WTC11 (cell line): ENCODE results near the gene L1CAM. TPM values are rescaled to one million over a fixed set of nuclear protein-coding genes. Genes with fewer than 3 reads are reported as not detected.

Experiments
- ATAC-seq: fragments of 200-7000 bp; cut with Tn5 transposase; 2 replicates; pipeline ENCODE4 v1.10.0; 2021; ENCODE audit warnings: mild to moderate bottlenecking, moderate library complexity
- CTCF ChIA-PET: fragments of 300-600 bp; sonication (Branson Sonifier 250); formaldehyde crosslinking; loops from one replicate; lab custom pipeline; 2021; ENCODE audit warnings: antibody characterized with exemption; lab: Charles Lee
- POLR2A ChIA-PET: fragments of 350-600 bp; sonication (Branson Sonifier 250); formaldehyde crosslinking; loops from one replicate; lab custom pipeline; 2021; ENCODE audit warnings: antibody characterized with exemption; lab: Charles Lee
- DNase-seq: peaks from one replicate; pipeline ENCODE4 v3.0.0; 2021; ENCODE audit warnings: low spot score
- H3K27ac Mint-ChIP-seq: 2 replicates; pipeline ENCODE4 v1.8.0; 2021; ENCODE audit warnings: mixed read lengths
- H3K27me3 Mint-ChIP-seq: 2 replicates; pipeline ENCODE4 v1.8.0; 2021; ENCODE audit warnings: low read depth, mild to moderate bottlenecking, moderate library complexity, mixed read lengths
- H3K36me3 Mint-ChIP-seq: 2 replicates; pipeline ENCODE4 v1.8.0; 2021; ENCODE audit warnings: mixed read lengths
- H3K4me1 Mint-ChIP-seq: 2 replicates; pipeline ENCODE4 v1.8.0; 2022; ENCODE audit warnings: mixed read lengths
- H3K4me3 Mint-ChIP-seq: 2 replicates; pipeline ENCODE4 v1.8.0; 2021; ENCODE audit warnings: mild to moderate bottlenecking, moderate library complexity, mixed read lengths
- H3K9me3 Mint-ChIP-seq: 2 replicates; pipeline ENCODE4 v1.8.0; 2021; ENCODE audit warnings: mixed read lengths
- ATF6 ChIP-seq: sonication (generic); formaldehyde crosslinking; IDR thresholded peaks from 2 replicates; pipeline ENCODE4 v1.8.1; 2023; ENCODE audit warnings: mild to moderate bottlenecking, missing genetic modification reagents
- FOXK1 ChIP-seq: sonication (generic); formaldehyde crosslinking; IDR thresholded peaks from 2 replicates; pipeline ENCODE4 v1.8.0; 2022; ENCODE audit warnings: mild to moderate bottlenecking, moderate library complexity, missing genetic modification reagents
- NR1H2 ChIP-seq: sonication (generic); formaldehyde crosslinking; IDR thresholded peaks from 2 replicates; pipeline ENCODE4 v1.9.0; 2021; ENCODE audit warnings: mild to moderate bottlenecking, moderate library complexity, missing genetic modification reagents
- PRDM15 ChIP-seq: sonication (generic); formaldehyde crosslinking; IDR thresholded peaks from 2 replicates; pipeline ENCODE4 v1.8.0; 2022; ENCODE audit warnings: missing genetic modification reagents
- RORB ChIP-seq: fragments of 250-450 bp; sonication (Bioruptor Pico); IDR thresholded peaks from 2 replicates; pipeline ENCODE4 v1.9.0; 2021; ENCODE audit warnings: mild to moderate bottlenecking
- ZNF281 ChIP-seq: sonication (generic); formaldehyde crosslinking; IDR thresholded peaks from 2 replicates; pipeline ENCODE4 v1.8.0; 2023; ENCODE audit warnings: mild to moderate bottlenecking, missing genetic modification reagents
- total RNA-seq: library from RNA; stranded (reverse); gene quantifications from 3 replicates; pipeline ENCODE4 v1.2.3, GENCODE V29; 2021

L1CAM gene
- total RNA-seq, 1 experiment from 2014 or later, result 40.2 TPM

GRCh38 chrX:153848325-153848724 lies 37.6 kb downstream of the L1CAM start:
- H3K27ac Mint-ChIP-seq, result peak overlapping the region; percentile 97
- DNase-seq (no peak), ATAC-seq (peak; percentile 70)
- no peaks in the 10 kb centered on the region for H3K9me3 Mint-ChIP-seq
- peaks cover 56% of the 10 kb centered on the region for H3K4me1 Mint-ChIP-seq
- ChIA-PET POLR2A (no interaction called here), CTCF (interaction anchor here (0.9 to 2.1 kb wide), 3 partner anchors 29 to 54 kb away, joined by 3 to 5 read pairs (median 3); partner anchors contain the start of genes IDH3G and SSR4)
- H3K4me3 Mint-ChIP-seq, result no peak overlapping the region
- TF ChIP-seq RORB (CRISPR knock-in tag) (no peak), PRDM15 (peak; percentile 86), ATF6 (no peak), FOXK1 (0 out of 2 replicates have a peak, but pooled peaks have one; percentile 18)
- peaks cover 35% of the 10 kb centered on the region for H3K27me3 Mint-ChIP-seq
- no peaks in the 10 kb centered on the region for H3K36me3 Mint-ChIP-seq

GRCh38 chrX:153845842-153846241 lies 40.1 kb downstream of the L1CAM start:
- H3K36me3 Mint-ChIP-seq, result no peaks in the 10 kb centered on the region
- peak overlapping the region; percentile 98 for H3K27ac Mint-ChIP-seq
- ChIA-PET POLR2A (interaction anchor here (0.6 kb wide), 1 partner anchor 27 kb away, joined by 6 read pairs; no protein-coding TSS in a partner anchor), CTCF (interaction anchor here (1.7 kb wide), 1 partner anchor 101 kb away, joined by 4 read pairs; no protein-coding TSS in a partner anchor)
- peaks cover 19% of the 10 kb centered on the region for H3K27me3 Mint-ChIP-seq
- peak overlapping the region; percentile 55 for H3K4me3 Mint-ChIP-seq
- no peaks in the 10 kb centered on the region for H3K9me3 Mint-ChIP-seq
- H3K4me1 Mint-ChIP-seq, result peaks cover 61% of the 10 kb centered on the region
- DNase-seq (no peak), ATAC-seq (no peak)
- no peak for TF ChIP-seq ZNF281 (CRISPR knock-in tag)
- TF ChIP-seq ATF6, result no peak
- peak; percentile 25; the same call in 1 of the 2 replicates for TF ChIP-seq PRDM15
- no peak for TF ChIP-seq NR1H2
